NB4 (cell line): Measurements from ENCODE around the gene EXOC6B.

Experiments
- POLR2A ChIP-seq: IDR thresholded peaks from 2 replicates; pipeline ENCODE4 v1.6.1; 2011; ENCODE audit warnings: mild to moderate bottlenecking; ENCODE audit not compliant: insufficient read length; ENCODE audit errors: extremely low read depth
- TF ChIP-seq, protein P1 (sequence below): IDR thresholded peaks from one replicate; pipeline ENCODE4 v1.5.1; 2012; ENCODE audit warnings: low read depth, low read length

- TF ChIP-seq, protein P1, sequence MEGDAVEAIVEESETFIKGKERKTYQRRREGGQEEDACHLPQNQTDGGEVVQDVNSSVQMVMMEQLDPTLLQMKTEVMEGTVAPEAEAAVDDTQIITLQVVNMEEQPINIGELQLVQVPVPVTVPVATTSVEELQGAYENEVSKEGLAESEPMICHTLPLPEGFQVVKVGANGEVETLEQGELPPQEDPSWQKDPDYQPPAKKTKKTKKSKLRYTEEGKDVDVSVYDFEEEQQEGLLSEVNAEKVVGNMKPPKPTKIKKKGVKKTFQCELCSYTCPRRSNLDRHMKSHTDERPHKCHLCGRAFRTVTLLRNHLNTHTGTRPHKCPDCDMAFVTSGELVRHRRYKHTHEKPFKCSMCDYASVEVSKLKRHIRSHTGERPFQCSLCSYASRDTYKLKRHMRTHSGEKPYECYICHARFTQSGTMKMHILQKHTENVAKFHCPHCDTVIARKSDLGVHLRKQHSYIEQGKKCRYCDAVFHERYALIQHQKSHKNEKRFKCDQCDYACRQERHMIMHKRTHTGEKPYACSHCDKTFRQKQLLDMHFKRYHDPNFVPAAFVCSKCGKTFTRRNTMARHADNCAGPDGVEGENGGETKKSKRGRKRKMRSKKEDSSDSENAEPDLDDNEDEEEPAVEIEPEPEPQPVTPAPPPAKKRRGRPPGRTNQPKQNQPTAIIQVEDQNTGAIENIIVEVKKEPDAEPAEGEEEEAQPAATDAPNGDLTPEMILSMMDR = no peak
- no peak for TF ChIP-seq POLR2A
Measured at GRCh38 chr2:72603481-72603880, 222.4 kb downstream of the EXOC6B start.
